GM19468 (cell line): ENCODE measurements around the gene PRKACA.
"Not testable (repeated sequence)": the region's sequence is repeated elsewhere in the genome, so short reads cannot be mapped to it uniquely, and the experiment has no call there.

Source experiments
- ATAC-seq: cut with Tn5 transposase; IDR thresholded peaks from one replicate; pipeline ENCODE4 v1.9.1; 2021; ENCODE audit warnings: mild to moderate bottlenecking, moderate library complexity, moderate number of reproducible peaks; ENCODE audit not compliant: unreplicated experiment; ENCODE audit errors: extremely low read depth

PRKACA gene

DNA sequence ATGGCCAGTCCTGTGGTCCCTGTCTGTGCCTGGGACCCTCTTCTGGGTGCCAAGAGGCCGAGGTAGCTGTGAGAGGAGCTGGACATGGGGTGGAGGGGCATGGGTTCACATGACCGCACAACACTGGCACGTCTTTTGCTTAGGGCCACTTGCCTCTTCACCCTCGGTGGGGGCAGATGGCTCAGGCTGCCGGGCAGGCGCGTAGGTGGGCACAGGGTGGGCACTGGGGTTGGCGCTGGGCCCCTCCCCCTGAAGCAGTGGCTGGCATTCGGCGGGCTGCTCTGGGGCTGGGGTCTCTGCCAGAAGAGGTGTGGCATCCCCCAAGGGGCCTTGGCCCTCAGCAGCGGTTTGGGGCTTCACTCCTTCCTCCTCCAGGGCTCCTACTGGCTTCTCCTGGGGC is 64.1 kb downstream of the PRKACA start:
- no peak for ATAC-seq

DNA sequence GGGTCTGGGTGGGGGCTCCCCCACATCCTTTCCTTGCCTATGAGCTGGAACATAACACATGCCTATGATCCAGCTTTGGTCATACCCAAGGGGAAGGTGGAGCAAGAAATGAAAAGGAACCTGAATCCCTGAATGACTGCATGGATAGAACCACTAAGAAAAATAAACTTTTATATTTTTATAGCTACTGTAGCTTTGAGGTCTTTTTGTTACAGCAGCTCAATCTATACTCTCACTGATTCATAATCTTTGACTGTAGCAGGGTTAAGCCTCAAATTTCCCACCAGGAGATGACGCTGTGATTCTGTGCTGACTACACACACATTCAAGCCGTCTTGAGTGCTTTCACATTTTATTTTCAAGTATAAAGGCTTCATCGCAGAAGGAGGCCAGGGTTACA is 64.5 kb downstream of the PRKACA start:
- ATAC-seq: no peak

DNA sequence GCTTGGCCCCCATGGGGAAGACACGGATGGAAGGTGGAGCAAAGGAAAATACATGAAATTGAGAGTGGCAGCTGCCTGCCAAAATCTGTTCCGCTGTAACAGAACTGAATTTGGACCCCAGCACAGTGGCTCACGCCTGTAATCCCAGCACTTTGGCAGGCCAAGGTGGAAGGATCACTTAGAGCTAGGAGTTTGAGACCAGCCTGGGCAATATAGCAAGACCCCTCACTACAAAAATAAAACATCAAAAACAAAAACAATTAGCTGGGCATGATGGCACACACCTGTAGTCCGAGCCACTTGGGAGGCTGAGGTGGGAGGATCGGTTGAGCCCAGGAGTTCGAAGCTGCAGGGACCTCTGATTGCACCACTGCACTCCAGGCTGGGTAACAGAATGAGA is 65.1 kb downstream of the PRKACA start:
- no peak for ATAC-seq

DNA sequence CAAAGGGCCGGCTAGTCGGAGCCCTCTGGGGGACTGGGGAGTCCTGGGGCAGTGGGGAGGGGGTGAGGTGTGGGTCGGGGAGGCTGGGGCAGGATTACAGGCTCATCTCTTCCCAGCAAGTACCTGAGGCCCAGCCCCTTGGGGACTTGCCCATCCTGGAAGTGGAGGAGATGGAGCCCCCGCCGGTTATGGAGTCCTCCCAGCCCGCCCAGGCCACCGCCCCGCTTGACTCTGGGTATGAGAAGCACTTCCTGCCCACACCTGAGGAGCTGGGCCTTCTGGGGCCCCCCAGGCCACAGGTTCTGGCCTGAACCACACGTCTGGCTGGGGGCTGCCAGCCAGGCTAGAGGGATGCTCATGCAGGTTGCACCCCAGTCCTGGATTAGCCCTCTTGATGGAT is 65.6 kb downstream of the PRKACA start:
- ATAC-seq: no peak

DNA sequence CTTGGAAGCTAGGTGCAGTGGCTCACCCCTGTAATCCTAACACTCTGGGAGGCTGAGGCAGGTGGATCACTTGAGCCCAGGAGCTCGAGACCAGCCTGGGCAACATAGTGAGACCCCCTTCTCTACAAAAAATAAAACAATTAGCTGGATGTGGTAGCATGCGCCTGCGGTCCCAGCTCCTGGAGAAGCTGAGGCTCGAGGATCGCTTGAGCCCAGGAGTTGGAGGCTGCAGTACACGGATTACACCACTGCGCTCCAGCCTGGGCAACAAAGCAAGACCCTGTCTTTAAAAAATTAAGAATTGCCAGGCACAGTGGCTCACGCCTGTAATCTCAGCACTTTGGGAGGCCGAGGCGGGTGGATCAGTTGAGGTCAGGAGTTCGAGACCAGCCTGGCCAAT is 66.6 kb downstream of the PRKACA start:
- ATAC-seq: not testable (repeated sequence)

DNA sequence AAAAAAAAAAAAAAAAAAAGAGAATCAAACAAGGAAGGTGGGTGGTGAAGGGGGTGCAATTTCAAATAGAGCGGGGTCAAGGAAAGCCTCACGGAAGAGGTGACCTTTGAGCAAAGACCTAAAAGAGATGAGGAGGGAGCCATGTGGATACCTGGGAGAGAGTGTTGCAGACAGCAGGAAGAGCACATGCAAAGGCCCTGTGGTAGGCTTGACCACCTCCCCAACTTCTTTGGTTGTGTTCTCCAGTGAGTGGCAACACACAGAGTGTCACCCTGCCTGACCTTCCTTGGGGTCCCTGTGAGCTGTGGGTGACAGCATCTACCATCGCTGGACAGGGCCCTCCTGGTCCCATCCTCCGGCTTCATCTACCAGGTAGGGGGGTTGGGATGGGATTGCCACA is 67.0 kb downstream of the PRKACA start:
- ATAC-seq: no peak

DNA sequence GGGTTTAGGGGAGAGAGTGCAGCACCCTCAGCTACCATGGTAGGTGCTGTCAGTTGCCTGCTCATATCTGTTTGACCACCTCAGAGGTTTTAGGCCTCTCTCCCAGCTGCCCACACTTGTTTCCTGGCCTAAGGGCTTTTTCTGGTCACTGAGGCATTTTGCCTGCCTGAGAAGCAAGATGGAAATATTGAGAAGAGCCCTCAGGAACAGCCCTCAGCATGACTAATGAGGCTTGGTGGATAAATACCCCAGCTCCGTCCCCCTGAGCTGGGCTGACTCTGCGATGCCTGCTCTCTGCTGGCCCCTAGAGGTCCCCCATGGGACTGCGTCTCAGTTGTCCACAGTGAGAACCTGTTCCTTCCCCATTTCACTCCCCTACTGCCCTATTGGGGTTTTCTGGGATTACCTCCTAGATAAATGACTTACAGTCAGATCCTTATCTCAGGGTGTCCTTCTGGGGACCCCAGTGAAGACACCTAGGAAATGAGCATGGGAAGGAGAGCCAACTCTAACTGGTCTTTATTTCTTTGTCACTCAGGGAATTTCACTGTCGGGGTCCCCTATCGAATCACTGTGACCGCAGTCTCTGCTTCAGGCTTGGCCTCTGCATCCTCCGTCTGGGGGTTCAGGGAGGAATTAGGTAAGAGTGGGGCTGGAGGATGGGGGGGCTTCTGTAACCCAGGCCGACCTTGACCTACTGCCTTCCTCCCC is 69.0 kb downstream of the PRKACA start:
- ATAC-seq: no peak

DNA sequence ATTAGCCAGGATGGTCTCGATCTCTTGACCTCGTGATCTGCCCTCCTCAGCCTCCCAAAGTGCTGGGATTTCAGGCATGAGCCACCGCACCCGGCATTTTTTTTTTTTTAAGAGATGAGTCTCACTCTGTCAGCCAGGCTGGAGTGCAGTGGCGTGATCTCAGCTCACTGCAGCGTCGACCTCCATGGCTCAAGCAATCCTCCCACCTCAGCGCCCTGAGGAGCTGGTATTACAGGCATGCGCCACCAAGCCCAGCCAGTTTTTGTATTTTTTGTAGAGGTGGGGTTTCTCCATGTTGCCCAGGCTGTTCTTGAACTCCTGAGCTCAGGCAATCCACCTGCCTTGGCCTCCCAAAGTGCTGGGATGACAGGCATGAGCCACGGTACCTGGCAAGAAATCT is 69.7 kb downstream of the PRKACA start:
- ATAC-seq: not testable (repeated sequence)

DNA sequence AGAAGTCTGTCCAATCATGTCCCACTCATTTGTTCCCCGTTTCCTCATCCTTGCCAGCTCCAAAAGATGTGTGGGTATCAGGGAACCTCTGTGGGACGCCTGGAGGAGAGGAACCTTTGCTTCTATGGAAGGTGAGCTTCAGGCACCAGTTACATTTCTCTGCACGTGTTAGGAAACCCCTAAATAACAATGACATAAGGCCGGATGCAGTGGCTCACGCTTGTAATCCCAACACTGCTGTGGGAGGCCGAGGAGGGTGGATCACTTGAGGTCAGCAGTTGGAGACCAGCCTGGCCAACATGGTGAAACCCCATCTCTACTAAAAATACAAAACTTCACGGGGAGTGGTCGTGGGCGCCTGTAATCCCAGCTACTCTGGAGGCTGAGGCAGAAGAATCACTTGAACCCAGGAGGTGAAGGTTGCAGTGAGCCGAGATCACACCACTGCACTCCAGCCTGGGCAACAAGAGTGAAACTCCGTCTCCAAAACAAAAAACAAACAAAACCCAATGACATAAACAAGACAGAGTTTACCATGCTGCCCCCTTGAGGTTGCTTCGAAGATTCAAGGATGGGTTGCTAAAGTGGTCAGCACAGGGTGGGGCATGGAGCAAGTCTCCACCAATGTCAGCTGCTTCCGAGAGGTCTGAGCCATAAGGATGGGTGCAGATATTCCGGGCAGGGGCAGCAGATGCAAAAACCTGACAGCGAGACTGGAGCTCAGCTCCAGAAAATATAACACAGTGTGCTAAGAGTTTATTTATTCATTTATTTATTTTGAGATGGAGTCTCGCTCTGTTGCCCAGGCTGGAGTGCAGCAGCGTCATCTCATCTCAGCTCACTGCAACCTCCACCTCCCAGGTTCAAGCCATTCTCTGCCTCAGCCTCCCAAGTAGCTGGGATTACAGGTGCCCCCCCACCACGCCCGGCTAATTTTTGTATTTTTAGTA is 74.6 kb downstream of the PRKACA start:
- ATAC-seq: not testable (repeated sequence)
